Stomach (tissue), 9 donors: ENCODE results near the gene NEO1. TPM values are rescaled to one million over a fixed set of nuclear protein-coding genes. Genes with fewer than 3 reads are reported as not detected.

ENCODE experiments used
- DNase-seq, 2 donors: peaks; one replicate each; pipeline versions ENCODE4 v3.0.0 to v3.0.0-alpha.2; 2013 to 2019
- H3K27ac ChIP-seq, 5 donors: fragments of 200-600 bp in 4 of 5; sonication (generic) in 4 of 5; one replicate each; pipeline ENCODE4 v1.5.1; 2013 to 2019; ENCODE audit warnings: mild to moderate bottlenecking in 1 of 5, moderate library complexity in 1 of 5
- H3K27me3 ChIP-seq, 3 donors: fragments of 200-600 bp; sonication (generic); one replicate each; pipeline ENCODE4 v1.5.1; 2017 to 2019; ENCODE audit warnings: mixed run types in 1 of 3
- H3K36me3 ChIP-seq, 4 donors: fragments of 200-600 bp; sonication (generic); 1 replicate in 3 of 4; 2 replicates in 1 of 4; pipeline ENCODE4 v1.5.1; 2016 to 2019
- H3K4me1 ChIP-seq, 4 donors: fragments of 200-600 bp; sonication (generic); one replicate each; pipeline ENCODE4 v1.5.1; 2016 to 2019
- H3K4me3 ChIP-seq, 4 donors: fragments of 200-600 bp; sonication (generic) in 3 of 4; one replicate each; pipeline ENCODE4 v1.5.1; 2016 to 2019; ENCODE audit warnings: mild to moderate bottlenecking in 1 of 4
- H3K9me3 ChIP-seq, 4 donors: fragments of 200-600 bp; sonication (generic); one replicate each; pipeline ENCODE4 v1.5.1; 2016 to 2019
- CTCF ChIP-seq, 7 experiments: fragments of 450-650 bp in 4 of 7; fragments of 200-600 bp in 3 of 7; sonication (generic) in 3 of 7; IDR thresholded peaks; one replicate each; pipeline ENCODE4 v1.5.1; 2016 to 2019; ENCODE audit warnings: antibody characterized with exemption in 7 of 7, control low read depth in 2 of 7, mild to moderate bottlenecking in 1 of 7
- EP300 ChIP-seq: sonication (generic); formaldehyde crosslinking; IDR thresholded peaks from one replicate; pipeline ENCODE4 v1.6.1; 2017; ENCODE audit warnings: antibody characterized with exemption
- POLR2A ChIP-seq, 4 donors: fragments of 450-650 bp; IDR thresholded peaks; one replicate each; pipeline ENCODE4 v1.6.1; 2016; ENCODE audit warnings: antibody characterized with exemption in 4 of 4, control low read depth in 2 of 4, mild to moderate bottlenecking in 1 of 4, moderate library complexity in 1 of 4
- POLR2AphosphoS5 ChIP-seq, 3 donors: sonication (generic); formaldehyde crosslinking; IDR thresholded peaks; one replicate each; pipeline ENCODE4 v1.6.1; 2016; ENCODE audit warnings: antibody characterized with exemption in 3 of 3
- WGBS, 5 donors: extraction: QIAGEN DNeasy Blood & Tissue Kit in 3 of 5; methylation state at CpG; one replicate each; pipeline versions ENCODE4 v1.1.5 to v1.1.7; 2013 to 2018; 5-methylcytosine and 5-hydroxymethylcytosine counted together
- intact Hi-C: fragments of 100-400 bp; cut with DNase I; formaldehyde crosslinking; loops from one replicate; pipeline ENCODE4 v1.15.1; 2023; ENCODE audit warnings: low total_unique reads
- polyA plus RNA-seq, 3 donors: library from polyadenylated mRNA; stranded (reverse); fragments of 200-250 nt; gene quantifications; one replicate each; pipeline ENCODE4 v1.2.3, GENCODE V29; 2013
- total RNA-seq, 5 donors: library from RNA; depleted of rRNA; stranded (reverse); fragments of >200 nt; gene quantifications; one replicate each; pipeline versions ENCODE4 v1.1.0 to v1.2.3, GENCODE V29; 2014 to 2016
- donor health status: healthy with polysubstance abuse.
- donor health status: Bipolar disorder and iron deficiency.
- donor health status: healthy.

NEO1 gene
- total and polyA plus RNA-seq, 8 donors, result 4.7 to 182 (median 17.3) TPM

- 67 to 74% (median 68%) methylated on average over 6 of the region's 6 CpGs for WGBS, 5 donors
- H3K27me3 ChIP-seq, result no peaks in the 10 kb centered on the region
- no peak overlapping the region for H3K4me3 ChIP-seq
- intact Hi-C loops, result no loop called here
- H3K36me3 ChIP-seq, result peaks cover 0 to 35% (median 21%) of the 10 kb centered on the region in 4 donors
- peaks cover 0 to 17% (median 0%) of the 10 kb centered on the region in 4 donors for H3K4me1 ChIP-seq
- H3K9me3 ChIP-seq, result no peaks in the 10 kb centered on the region
- H3K27ac ChIP-seq, result no peak overlapping the region
- peak in 1 of 2 donors; percentile 58 for DNase-seq
- peak in 1 of 7 experiments; percentile 17 for TF ChIP-seq CTCF (IDR thresholded peaks at IDR 0.05)
- no peak for TF ChIP-seq POLR2AphosphoS5 (IDR thresholded peaks at IDR 0.05)
Observed at GRCh38 chr15:73244333-73244732, 192.1 kb downstream of the NEO1 start.

- no peak for TF ChIP-seq POLR2AphosphoS5 (IDR thresholded peaks at IDR 0.05)
- no peak for TF ChIP-seq POLR2A (IDR thresholded peaks at IDR 0.05)
- TF ChIP-seq EP300, result no peak
- no peak for TF ChIP-seq CTCF (IDR thresholded peaks at IDR 0.05)
- Histone ChIP-seq H3K4me1 (no peaks in the 10 kb centered on the region), H3K9me3 (no peaks in the 10 kb centered on the region), H3K36me3 (peaks cover 0 to 48% (median 28%) of the 10 kb centered on the region in 4 donors), H3K27me3 (no peaks in the 10 kb centered on the region), H3K27ac (no peak overlapping the region), H3K4me3 (no peak overlapping the region)
- DNase-seq, result no peak
- intact Hi-C loops, result no loop called here
Observed at GRCh38 chr15:73246439-73246838, 194.2 kb downstream of the NEO1 start.

DNA sequence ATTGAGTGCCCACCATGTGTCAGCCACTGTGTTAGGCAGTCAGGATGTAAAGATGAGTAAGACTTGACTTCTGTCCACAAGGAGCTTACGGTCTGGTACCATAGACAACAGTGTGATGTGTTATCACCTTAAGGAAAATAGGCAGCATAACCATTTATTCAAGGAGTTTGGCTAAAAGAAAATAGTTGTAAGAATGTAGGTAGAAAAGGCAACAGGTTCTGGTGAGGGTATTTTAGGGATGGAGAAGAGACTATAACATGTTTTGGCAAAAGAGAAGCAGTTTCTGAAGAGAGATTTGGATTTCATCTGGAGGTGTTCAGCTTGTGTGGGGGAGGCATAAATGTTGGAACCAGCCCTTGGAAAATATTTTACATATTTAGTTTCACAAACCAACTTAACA, 194.6 kb downstream of the NEO1 start:
- no peaks in the 10 kb centered on the region for H3K9me3 ChIP-seq

DNA sequence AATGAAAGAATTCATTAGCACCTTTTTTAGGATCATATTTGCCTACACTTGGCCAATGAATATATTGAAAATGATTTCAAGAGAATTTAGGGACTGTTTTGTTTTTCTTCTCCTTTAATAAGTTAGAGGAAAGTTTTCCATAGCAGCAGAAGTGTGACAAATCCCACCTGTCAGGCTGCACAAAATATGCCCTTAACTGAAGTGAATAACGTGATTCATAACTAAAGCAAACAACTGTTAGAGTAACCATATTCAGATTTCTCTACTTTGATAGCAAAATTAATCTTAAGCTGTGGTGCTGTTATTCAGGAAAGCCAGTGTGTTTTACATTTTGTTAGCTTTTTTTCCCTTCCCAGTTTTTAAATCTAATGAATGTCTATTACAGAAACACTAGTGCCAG, 195.1 kb downstream of the NEO1 start:
- no peak overlapping the region for H3K27ac ChIP-seq
- H3K4me1 ChIP-seq, result no peaks in the 10 kb centered on the region
- WGBS, 5 donors, result 31 to 59% (median 40%) methylated on average over 1 of the region's 1 CpG
- H3K27me3 ChIP-seq, result no peaks in the 10 kb centered on the region
- no peak for DNase-seq
- H3K4me3 ChIP-seq, result no peak overlapping the region
- intact Hi-C loops, result no loop called here
- H3K9me3 ChIP-seq, result no peaks in the 10 kb centered on the region
- H3K36me3 ChIP-seq, result peaks cover 0 to 48% (median 28%) of the 10 kb centered on the region in 4 donors
- TF ChIP-seq CTCF (IDR thresholded peaks at IDR 0.05) (no peak), EP300 (no peak)

More for the DNA sequence above, 194.6 kb downstream of the NEO1 start:
- Histone ChIP-seq H3K4me1 (no peaks in the 10 kb centered on the region), H3K27me3 (no peaks in the 10 kb centered on the region), H3K27ac (no peak overlapping the region), H3K4me3 (no peak overlapping the region), H3K36me3 (peaks cover 0 to 48% (median 28%) of the 10 kb centered on the region in 4 donors)
- no peak for DNase-seq
- 85 to 100% (median 96%) methylated on average over 1 of the region's 1 CpG for WGBS, 5 donors
- intact Hi-C loops, result no loop called here
- TF ChIP-seq CTCF (IDR thresholded peaks at IDR 0.05), result no peak
- no peak for TF ChIP-seq POLR2AphosphoS5 (IDR thresholded peaks at IDR 0.05)
- TF ChIP-seq EP300, result no peak

GRCh38 chr15:73249499-73249898, 197.2 kb downstream of the NEO1 start:
- intact Hi-C loops, result no loop called here
- 71 to 81% (median 78%) methylated on average over 4 of the region's 4 CpGs for WGBS, 5 donors
- H3K36me3 ChIP-seq, result peaks cover 0 to 59% (median 34%) of the 10 kb centered on the region in 4 donors

More at GRCh38 chr15:73249499-73249898, 197.2 kb downstream of the NEO1 start:
- Histone ChIP-seq H3K9me3 (no peaks in the 10 kb centered on the region), H3K27me3 (no peaks in the 10 kb centered on the region), H3K4me3 (no peak overlapping the region), H3K4me1 (no peaks in the 10 kb centered on the region), H3K27ac (no peak overlapping the region)
- no peak for DNase-seq
- TF ChIP-seq EP300 (no peak), POLR2AphosphoS5 (IDR thresholded peaks at IDR 0.05) (no peak), POLR2A (IDR thresholded peaks at IDR 0.05) (no peak), CTCF (IDR thresholded peaks at IDR 0.05) (no peak)
